ENCODE measurements around the gene NMT1.

NMT1 gene

DNA sequence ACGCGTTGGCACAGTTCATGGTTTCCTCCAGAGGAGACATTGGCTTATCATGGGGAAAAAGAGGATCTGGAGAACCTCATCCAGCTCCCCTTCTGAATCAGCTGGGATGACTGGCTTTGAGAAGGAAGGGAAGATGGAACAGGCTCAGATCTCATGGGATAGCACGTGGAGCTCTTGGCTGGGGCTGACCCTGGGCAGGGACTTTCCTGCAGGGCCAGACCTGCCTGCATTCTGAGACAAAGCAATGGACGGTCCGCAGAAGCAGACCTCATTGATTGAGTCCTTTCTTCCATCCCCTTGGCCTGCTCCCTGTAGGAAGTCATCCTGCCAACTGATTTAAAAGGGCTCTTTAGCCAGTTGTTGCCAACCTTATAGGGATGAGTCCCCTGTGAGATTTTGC is 45.0 kb downstream of the NMT1 start:
- DNase-seq, result no peak

DNA sequence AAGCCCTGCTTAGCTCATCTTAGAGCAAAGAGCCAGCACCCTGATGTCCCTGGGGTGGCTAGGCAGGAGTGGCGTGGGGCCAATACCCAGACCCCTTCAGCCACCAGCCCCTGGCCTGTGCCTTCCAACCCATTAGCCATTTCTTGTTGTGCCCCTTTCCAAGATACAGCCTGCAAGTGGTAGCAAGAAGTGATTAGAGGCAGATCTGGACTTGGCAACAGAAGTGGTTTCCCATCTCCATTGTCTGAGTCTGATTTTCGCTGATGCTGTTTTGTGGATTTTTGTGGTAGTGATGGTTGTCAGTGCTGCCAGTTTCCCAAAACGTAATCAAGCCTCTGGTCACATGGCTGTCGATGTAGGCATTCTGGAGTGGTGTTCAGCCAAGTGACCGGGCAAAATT is 45.5 kb downstream of the NMT1 start:
- no peak for DNase-seq

DNA sequence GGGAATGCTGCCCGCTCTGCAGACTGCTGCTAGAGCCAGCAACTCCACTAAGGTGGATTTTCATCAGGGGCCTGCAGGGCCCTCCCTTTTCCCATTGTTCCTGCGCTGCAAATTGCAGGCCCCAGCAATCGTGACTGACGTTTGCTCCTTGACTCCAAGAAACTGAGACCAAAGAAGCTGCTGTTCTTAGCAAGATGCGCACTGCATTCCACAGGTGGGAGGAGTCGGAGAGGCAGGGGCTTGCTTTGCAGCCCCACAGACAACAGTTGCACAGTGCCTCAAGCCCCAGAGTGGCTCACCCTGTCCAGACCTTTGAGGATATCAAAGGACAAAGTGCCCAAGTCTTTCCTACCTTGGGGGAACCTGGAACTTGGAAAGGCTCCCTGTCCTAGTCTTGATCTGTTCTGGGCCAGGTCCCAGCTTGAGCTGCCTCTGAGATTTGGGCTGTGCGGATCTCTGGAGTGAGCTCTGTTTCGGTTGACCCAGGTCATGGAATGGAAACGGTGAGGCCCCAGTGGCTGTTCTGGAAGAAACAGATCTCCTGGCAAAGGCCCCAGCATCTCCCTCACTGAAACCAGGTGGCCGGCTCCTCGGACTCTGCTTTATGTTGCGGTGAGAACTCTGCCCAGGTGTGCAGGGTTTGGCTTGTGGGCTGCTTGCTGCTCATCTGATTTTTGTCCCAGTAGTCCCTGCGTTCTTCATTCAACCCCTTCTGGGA is 46.3 kb downstream of the NMT1 start:
- DNase-seq, result no peak

DNA sequence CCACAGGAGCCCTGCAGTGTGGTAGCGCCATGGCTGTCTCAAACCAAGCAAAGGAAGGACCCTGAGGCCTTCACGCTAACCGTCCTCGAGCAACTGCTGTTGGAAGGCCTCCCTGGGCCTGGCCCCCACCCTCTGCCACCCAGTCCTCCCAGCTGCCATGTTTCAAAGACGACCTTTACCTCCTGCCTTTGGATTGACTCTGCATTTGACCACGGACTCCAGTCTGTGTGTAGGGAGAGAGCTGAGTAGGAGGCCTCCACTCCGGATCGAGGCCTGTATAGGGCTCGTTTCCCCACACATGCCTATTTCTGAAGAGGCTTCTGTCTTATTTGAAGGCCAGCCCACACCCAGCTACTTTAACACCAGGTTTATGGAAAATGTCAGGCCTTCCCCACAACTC is 46.9 kb downstream of the NMT1 start:
- DNase-seq, result no peak

DNA sequence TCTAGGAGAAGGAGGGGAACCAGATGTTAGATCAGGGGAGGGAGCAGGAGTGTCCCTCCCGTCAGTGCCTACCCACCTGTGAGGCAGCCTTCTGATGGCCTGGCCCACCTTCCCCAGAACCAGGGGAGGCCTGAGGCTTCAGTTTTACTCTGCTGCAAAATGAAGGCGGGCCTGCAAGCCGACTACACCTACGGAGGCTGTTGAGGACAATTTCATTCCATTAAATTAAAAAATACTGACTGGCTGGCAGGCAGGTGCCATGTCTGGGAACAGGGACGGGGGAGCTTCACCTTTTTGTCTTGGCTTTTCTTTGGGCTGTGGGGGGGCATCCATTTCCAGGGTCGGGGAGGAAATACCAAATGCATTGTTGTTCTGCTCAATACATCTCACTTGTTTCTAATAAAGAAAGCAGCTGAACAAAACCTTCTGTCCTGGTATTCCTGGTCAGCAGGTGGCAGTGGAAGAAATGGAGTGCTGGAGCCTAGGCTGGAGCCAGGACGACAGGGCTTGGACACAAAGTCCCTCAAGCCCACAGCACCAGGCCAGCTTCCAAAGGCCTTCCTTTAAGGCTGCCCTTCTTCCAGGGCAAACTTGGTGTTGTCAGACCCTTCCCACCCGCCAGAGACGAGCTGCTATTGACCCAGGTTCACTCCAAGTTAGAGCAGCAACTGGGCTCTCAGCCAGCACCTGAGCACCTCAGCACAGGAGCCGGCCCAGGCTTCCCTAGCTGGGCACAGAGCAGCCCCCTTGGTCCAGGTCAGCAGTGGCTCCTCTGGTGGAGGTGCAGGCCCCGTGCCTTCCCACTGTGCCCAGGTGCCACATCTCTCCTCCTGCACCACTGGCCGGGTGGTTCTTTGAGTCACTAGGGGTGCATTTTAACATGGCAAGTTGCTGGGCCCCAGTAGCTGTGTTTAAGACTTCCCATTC is 47.7 kb downstream of the NMT1 start:
- DNase-seq, result no peak

DNA sequence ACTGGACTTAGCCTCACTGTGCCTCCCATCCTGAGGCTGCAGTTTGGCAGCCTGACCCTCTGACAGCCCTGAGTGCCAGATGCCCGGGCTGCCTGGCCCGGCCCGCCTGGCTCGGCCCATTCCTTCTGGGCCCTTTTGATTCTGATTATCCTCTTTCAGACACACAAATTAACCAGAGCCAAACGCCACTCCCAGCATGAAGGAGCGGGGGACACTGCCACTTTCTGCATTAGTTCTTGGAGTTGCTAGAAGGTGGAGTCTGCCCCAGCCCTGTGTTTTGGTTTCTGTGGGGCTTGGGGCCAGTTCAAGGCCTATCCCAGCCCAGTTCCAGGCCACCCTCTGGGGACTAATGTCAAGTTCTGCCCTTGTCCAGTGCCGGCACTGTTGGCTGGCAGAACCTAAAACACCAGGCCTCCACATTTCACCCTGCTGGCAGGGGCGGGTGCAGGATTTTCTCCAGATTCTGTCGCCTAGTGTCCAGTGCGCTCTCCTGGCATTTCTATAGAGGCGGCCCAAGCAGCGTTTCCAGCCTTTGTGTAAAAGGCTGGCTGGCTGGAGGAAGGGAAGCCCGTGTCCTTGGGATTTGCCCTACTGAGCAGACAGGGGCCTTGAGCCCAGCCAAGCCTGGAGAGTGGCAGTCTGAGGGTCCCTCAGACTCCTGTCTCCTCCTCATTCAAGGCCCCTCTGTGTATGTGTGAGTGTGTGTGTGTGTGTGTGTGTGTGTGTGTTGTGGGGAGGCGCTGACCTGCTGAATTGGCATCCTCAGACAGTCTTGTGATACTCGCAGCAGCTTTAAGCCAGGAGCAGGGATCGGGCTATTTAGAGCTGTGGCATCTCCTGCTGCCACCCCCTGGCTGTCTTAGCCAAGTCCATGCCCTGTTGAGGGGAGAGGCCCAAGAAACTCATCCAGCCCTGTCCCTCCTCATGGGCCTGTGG is 49.8 kb downstream of the NMT1 start:
- DNase-seq, result no peak

DNA sequence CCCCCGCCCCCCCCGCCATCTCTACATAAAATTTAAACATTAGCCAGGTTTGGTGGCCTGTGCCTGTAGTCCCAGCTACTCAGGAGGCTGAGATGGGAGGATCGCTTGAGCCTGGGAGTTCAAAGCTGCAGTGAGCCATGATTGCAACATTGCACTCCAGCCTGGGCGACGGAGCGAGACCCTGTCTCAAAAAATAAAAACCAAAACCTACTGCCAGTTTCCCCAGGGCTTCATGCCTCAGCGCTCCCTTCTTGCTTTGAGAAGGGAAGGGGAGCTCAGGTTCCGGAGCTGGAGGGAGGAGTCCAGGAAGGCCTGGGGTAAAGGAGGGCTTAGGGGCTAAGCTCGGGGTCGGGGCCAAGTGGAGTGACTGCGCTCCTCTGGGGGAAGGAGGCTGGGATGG is 50.7 kb downstream of the NMT1 start:
- DNase-seq, result no peak

DNA sequence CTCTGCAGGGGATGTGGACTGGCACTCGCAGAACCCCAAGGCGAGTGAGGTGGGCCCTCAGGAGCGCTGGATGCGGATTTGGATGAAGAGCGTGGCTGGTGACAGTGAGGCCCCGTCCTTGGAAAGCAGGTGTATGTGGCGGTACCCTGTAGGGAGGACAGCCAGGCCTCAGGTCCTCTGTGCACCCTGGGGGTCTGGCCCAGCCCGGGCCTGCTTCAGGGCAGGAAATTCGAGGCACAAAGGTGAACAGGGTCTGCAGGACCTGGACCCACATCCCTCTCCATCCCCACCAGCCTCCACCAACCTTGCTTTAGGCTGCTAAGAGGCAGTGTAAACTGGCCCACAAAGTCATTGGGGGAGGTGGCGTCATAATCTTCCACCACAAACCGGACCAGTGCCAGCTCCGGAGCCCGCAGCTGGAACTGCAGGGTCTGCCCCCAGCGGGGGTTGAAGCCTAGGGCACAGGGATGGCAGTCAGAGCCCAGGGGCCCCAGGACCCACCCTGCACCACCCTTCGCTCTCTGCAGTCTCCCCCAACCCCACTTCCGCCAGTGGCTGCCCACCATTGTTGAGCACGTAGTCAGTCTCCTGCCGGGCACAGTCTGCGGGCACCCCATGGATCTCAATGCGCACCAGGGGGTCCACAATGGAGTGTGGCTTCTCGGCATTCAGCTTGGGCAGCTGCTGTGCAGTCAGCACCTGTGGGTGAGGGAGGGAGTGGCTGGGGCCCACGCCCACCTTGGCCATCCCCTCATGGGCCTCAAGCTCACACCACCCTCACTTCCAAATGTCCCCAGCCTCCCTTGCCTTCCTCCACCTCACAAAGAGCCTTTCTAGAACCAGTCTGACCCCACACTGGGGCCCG is 51.7 kb downstream of the NMT1 start:
- DNase-seq, result no peak

DNA sequence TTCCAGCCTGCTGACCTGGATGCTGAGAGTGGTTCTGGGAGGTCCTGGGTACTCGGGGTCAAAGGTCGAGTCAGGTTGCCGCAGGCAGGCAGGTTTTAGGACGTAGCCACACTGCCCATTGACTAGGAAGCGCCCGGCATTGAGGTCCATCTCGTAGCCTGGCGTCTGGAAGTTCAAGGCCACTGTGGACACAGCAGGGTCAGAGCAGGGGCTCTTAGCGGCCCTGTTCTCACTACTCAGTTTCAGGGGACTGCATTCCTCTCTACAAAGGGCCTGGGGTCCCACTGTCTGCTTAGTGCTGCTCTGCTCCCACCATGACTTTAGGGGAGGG is 52.3 kb downstream of the NMT1 start:
- DNase-seq, result no peak

DNA sequence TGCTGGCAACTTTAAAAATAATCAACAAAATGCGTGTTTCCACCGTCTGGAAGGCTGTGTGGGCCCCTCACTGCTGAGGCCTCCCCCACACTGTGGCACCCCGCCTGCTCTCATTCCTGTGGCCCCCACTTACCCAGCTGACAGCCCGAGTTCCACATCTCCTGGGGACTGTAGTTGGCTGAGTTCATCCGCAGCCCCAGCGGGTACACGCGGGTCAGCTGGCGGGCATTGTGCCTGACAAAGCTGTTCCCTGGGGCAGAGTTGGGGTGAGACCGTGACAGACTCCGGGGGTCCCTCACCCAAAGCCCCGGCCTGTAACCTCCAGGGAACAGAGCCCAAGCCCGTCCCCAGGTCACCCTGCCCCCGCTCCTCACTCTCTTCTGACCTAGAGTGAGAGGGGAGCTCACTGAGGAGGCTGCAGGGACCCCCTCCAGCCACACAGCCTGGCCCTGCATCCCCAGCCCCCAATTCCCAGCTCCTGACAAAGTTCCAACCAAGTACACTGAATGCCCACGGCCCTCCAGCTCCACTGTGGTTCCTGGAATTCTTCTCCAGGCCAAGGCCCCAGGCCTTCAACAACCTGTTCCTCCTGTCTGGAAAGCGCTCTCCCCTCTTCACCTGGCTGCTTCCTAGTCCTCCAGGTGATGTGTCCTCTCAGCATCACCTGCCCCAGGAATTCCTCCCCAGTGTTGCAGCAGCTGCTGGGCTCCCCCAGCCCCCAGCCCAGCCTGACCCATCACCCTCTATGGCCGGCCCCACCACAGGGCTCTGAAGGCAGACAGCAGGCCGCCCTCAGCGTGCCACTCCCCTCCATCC is 53.2 kb downstream of the NMT1 start:
- DNase-seq, result no peak

DNA sequence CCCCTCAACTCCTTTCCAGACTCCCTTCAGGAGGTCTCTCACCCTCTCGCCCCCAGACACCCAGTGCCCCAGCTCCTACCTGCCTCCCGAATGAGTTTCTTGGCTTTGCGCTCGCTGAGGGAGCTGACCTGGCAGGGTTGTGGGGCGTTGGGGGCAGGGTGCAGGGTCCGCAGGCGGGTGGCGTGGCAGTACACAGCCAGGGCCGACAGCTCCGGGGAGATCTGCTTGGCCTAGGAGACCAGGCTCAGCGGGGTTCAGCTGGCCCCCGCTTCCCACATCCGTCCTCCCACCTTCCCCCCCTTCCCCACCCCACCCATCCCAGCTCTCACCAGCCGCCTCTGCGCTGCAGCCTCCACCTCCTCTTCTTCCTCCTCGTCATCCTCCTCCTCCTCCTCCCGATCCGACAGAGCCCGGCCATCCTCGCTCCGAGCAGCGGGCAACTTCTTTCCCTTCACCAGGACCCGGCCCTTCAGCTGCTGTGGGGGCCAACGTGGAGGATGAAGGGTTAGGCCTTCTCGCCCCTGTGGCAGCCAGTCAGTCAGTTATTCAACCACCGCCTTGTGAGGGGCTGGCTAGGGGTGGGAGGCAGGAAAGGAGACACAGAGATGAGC is 54.0 kb downstream of the NMT1 start:
- DNase-seq, result no peak

DNA sequence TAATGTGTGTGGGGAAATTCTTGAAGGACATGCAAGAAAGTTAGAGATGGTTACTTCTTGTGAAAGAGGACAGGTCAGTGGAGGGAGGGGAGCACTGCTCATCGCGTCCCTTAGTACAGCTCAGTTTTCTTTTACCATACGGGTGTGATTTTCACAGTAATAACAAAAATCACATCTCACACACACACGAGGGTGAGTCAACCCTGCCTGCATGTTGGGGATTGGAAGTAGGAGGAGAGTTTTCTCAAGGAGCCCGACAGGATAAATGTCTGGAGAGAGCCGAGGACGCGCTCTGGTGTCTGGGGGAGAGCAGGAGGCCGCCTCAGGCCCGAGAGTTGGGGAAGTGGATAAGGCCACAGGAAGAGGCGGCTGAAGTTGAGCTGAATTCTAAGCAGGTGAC is 54.8 kb downstream of the NMT1 start:
- DNase-seq, result peak; percentile 69

DNA sequence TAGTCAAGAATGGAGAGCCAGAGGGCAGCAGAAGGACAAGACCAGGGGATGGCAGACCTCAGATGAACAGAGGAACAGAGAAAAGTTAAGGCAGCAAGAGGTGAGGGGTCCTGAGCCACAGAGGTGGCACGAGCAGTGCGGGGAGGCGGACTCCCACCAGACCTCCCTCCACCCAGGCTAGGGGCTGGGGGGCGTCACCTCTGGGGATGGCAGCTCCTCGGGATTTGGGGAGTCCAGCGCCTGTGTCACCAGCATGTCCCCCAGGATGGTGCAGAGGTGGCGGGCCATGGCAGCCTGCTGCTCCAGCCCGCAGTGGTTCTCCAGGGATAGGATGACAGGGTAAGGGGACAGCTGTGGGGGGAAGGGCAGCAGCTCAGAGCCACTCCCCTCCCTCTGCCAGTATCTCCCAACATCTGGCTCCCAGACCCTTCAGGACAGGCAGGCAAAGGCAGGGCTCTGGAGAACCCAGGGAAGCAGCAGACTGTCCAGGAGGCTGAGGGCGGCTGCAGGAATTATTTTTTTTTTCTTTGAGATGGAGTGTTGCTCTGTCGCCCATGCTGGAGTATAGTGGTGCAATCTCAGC is 55.4 kb downstream of the NMT1 start:
- no peak for DNase-seq

DNA sequence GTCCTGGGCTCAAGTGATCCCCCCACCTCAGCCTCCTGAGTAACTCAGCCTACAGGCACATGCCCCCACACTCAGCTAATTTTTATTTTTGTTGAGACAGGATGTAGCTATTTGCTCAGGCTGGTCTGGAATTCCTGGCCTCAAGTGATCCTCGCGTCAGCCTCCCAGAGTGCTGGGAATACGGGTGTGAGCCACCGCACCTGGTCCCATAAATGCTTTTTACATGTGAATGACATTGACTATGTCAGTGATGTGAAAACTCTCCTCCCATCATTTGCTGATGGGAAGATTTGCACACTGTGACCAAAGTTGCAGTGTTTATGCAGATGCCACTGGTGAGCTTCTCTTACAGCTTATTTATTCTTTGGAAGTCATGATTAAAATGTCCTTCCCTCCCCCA is 56.2 kb downstream of the NMT1 start:
- DNase-seq, result no peak

DNA sequence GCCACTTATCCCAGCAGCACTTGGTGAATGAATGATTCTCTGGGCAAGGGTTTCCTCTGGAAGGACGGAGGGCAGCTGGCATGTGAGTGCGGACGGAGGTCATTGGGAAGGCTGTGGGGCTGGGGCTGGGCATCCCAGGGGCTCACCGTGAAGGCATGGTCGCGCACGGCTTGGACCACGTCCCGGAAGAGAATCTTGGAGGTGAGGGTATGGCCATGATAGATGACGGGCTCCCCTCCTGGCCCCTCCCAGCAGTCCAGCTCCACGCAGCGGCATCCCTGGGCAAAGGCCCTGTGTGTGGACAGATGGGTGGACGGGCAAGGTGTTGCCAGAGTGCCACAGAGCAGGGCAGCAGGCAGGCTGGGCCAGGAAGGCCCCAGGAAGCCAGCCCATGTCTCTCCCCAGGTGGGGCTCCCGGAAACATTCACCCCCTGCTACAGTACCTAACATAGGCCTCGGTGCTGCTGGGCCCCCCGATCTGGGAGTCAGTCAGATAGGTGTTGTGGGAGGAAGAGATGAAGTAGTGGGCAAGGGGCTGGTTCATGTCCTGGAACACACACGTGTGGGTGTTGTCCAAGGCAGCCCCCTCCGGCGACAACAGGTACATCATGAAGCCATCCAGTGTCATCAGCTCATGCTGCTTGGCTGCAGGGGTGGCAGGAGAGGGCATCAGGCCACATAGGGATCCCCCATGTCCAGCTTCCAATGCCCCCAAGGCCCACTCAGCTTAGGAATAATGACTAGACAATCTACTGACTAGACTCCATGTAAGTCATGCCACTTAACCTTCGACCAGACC is 56.9 kb downstream of the NMT1 start:
- no peak for DNase-seq

DNA sequence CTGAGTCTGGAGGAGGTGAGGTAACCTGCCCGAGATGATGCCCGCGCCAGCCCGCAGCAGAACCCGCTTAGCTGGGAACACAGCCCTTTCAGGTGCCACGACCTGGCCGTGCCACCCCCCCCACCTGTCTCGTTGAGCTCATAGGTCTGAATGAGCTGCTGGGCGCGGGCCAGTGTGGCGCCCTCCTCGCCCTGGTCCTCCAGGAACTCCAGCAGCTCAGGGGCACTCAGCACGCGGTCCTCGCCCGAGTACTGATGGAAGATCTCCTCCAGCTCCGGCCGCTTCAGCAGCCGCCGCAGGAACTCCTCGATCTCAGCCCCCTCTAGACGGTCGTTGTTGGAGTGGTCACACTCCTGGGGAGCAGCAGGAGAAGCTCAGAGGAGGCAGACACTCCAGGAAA is 57.6 kb downstream of the NMT1 start:
- no peak for DNase-seq

DNA sequence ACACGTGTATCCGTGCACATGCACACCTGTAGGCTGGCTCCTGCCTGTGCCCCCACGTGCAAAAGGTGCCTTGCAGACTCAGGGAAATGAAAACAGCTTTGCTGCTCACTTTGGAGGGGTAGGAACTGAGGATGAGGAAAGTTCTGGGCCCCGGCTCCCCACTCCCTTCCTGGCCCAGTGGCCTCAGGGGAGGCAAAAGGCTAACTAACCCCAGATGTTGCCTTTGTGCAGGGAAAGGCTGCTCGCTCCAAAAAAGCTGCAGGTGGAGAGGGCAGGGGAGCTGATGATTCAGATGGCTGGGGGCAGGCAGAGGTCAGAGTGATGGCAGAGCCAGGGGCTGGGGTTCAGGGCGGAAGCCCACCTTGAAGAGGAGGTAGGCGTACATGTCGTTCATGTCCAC is 58.8 kb downstream of the NMT1 start:
- DNase-seq, result no peak

DNA sequence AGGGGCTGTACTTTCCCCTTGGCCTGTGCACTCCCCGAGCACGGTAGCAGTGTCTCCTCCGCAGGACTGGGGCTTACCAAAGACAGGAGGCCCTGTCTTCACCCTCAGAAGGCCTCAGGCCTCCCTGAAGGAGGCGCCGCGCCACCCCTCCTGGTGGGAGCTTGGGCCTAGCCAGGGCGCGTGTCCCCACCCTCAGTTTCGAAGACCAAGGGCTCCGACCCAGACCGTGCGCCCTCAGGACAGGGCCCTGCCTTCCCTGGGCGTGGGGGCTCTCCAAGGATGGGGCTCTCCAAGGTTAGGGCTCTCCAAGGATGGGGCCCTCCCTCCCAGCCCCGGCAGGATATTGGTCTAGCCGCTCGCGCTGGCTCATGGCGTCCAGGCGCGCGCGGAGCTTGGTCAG is 59.4 kb downstream of the NMT1 start:
- DNase-seq, result no peak

DNA sequence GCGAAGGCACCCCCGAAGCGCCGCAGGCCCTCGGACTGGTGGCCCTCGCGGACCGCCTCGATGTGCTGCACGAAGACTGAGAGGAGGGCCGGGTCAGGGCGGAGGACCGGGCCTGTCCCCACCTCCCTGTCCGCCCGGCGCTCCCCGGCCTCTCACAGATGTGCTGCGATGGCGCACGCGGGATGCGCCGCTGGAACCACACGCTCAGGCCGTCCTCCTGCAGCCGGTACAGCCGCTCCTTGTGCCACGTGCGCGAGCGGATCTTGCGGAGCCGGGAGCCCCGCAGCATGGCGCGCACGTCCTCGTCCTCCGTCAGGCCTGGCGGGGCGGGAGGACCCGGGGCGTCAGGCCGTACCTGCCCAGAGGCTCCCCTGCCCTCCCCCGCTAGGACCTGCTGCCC is 59.9 kb downstream of the NMT1 start:
- no peak for DNase-seq

Data from fibroblast of skin of back (primary cell).